GM12878 (cell line): ENCODE results near the gene LASP1. TPM values are rescaled to one million over a fixed set of nuclear protein-coding genes. Genes with fewer than 3 reads are reported as not detected.

Experiments
- ATAC-seq: fragments of 200-7000 bp; cut with Tn5 transposase; 3 replicates; pipeline ENCODE4 v1.9.1; 2020; ENCODE audit warnings: mild to moderate bottlenecking, moderate library complexity
- BruUV-seq: library from RNA; stranded (reverse); fragments of 400-500 nt; replicated peaks from 2 replicates; lab custom pipeline; 2021; lab: Mats Ljungman, UMichigan
- CTCF ChIA-PET: fragments of 300-600 bp; sonication (Branson Sonifier 250); formaldehyde crosslinking; extraction: SDS; loops from one replicate; lab custom pipeline; 2021; ENCODE audit warnings: inconsistent platforms; lab: Yijun Ruan, JAX
- POLR2A ChIA-PET: fragments of 350-600 bp; formaldehyde crosslinking; extraction: SDS; loops from one replicate; lab custom pipeline; 2021; ENCODE audit warnings: inconsistent platforms; lab: Charles Lee
- RAD21 ChIA-PET: fragments of 300-600 bp; sonication (Branson Sonifier 250); formaldehyde crosslinking; loops from one replicate; lab custom pipeline; 2023; ENCODE audit warnings: antibody characterized with exemption; ENCODE audit not compliant: unreplicated experiment; lab: Charles Lee
- SMC1A ChIA-PET: fragments of 300-600 bp; sonication (Branson Sonifier 250); formaldehyde crosslinking; loops from one replicate; lab custom pipeline; 2023; ENCODE audit not compliant: unreplicated experiment, uncharacterized antibody; lab: Charles Lee
- DNase-seq: peaks from one replicate; pipeline ENCODE4 v3.0.0-alpha.2; 2011; ENCODE audit warnings: low read depth, low spot score
- FAIRE-seq: peaks from 3 replicates; lab custom pipeline; 2011; peaks lifted over from hg19 to GRCh38; lab: Jason Lieb, UNC
- H2AFZ ChIP-seq: 2 replicates; pipeline ENCODE4 v1.6.0; 2011; ENCODE audit warnings: low read depth, low read length, control low read depth; ENCODE audit not compliant: control insufficient read depth
- H3K27ac ChIP-seq: 2 replicates; pipeline ENCODE4 v1.5.1; 2011; ENCODE audit warnings: control low read depth; ENCODE audit not compliant: control insufficient read depth, insufficient read depth
- H3K27me3 ChIP-seq, 2 experiments: replicated peaks in 1 of 2; 2 replicates each; pipeline versions ENCODE4 v1.6.0 to v1.6.1; 2011; ENCODE audit warnings: low read length in 1 of 2; ENCODE audit not compliant: control insufficient read depth in 2 of 2, insufficient read depth in 2 of 2
- H3K36me3 ChIP-seq, 2 experiments: 2 replicates each; pipeline ENCODE4 v1.5.1; 2011; ENCODE audit warnings: low read length in 1 of 2; ENCODE audit not compliant: control insufficient read depth in 2 of 2, insufficient read depth in 2 of 2
- H3K4me1 ChIP-seq: 2 replicates; pipeline ENCODE4 v1.6.1; 2011; ENCODE audit warnings: mild to moderate bottlenecking, low read length, moderate library complexity, mixed read lengths; ENCODE audit not compliant: control insufficient read depth, insufficient read depth
- H3K4me2 ChIP-seq: 2 replicates; pipeline ENCODE4 v1.6.0; 2011; ENCODE audit warnings: control low read depth; ENCODE audit not compliant: control insufficient read depth, insufficient read depth
- H3K4me3 ChIP-seq: fragments of 200-600 bp; sonication (generic); 2 replicates; pipeline ENCODE4 v1.5.1; 2016
- H3K79me2 ChIP-seq: 2 replicates; pipeline ENCODE4 v1.6.0; 2011; ENCODE audit warnings: low read length; ENCODE audit not compliant: control insufficient read depth, insufficient read depth
- H3K9ac ChIP-seq: 2 replicates; pipeline ENCODE4 v1.8.0; 2011; ENCODE audit warnings: low read length, control low read depth, mixed read lengths; ENCODE audit not compliant: control insufficient read depth, insufficient read depth
- H3K9me3 ChIP-seq: replicated peaks from 3 replicates; pipeline ENCODE4 v1.5.1; 2011; ENCODE audit warnings: mild to moderate bottlenecking, low read length; ENCODE audit not compliant: control insufficient read depth, insufficient read depth
- H4K20me1 ChIP-seq: 2 replicates; pipeline ENCODE4 v1.6.0; 2011; ENCODE audit not compliant: control insufficient read depth, insufficient read depth
- BMI1 ChIP-seq: fragments of 450-650 bp; IDR thresholded peaks from 2 replicates; pipeline ENCODE4 v1.6.1; 2016; ENCODE audit warnings: mild to moderate bottlenecking, moderate library complexity, borderline replicate concordance
- CBFB ChIP-seq: IDR thresholded peaks from 2 replicates; pipeline ENCODE4 v1.6.1; 2016; ENCODE audit warnings: antibody characterized with exemption, low read depth
- FOXM1 ChIP-seq: IDR thresholded peaks from 2 replicates; pipeline ENCODE4 v1.6.1; 2012; ENCODE audit warnings: low read depth, mild to moderate bottlenecking, inconsistent platforms, low read length, moderate library complexity
- GATAD2B ChIP-seq: fragments of 450-650 bp; conservative IDR thresholded peaks from 2 replicates; pipeline ENCODE4 v1.6.1; 2017; ENCODE audit warnings: low read depth, mild to moderate bottlenecking, moderate library complexity
- POLR2AphosphoS5 ChIP-seq: IDR thresholded peaks from 2 replicates; pipeline ENCODE4 v1.6.1; 2011; ENCODE audit warnings: mild to moderate bottlenecking, low read length, inconsistent platforms
- RB1 ChIP-seq: fragments of 450-650 bp; formaldehyde crosslinking; IDR thresholded peaks from 2 replicates; pipeline ENCODE4 v1.6.1; 2017; ENCODE audit warnings: mild to moderate bottlenecking, borderline replicate concordance
- RELA ChIP-seq: fragments of 450-650 bp; IDR thresholded peaks from 2 replicates; pipeline ENCODE4 v1.8.0; 2014; ENCODE audit warnings: borderline replicate concordance; ENCODE audit not compliant: partially characterized antibody
- SREBF1 ChIP-seq: IDR thresholded peaks from 2 replicates; pipeline ENCODE4 v1.6.1; 2012; ENCODE audit warnings: mild to moderate bottlenecking, low read length
- SREBF2 ChIP-seq: IDR thresholded peaks from 2 replicates; pipeline ENCODE4 v1.6.1; 2012; ENCODE audit warnings: mild to moderate bottlenecking, low read length
- SUPT20H ChIP-seq: IDR thresholded peaks from 2 replicates; pipeline ENCODE4 v1.6.1; 2011; ENCODE audit warnings: low read depth, mild to moderate bottlenecking, low read length, moderate library complexity, borderline replicate concordance; ENCODE audit not compliant: control insufficient read depth
- TARDBP ChIP-seq: IDR thresholded peaks from 2 replicates; pipeline ENCODE4 v1.6.1; 2016; ENCODE audit warnings: borderline replicate concordance
- ZNF217 ChIP-seq: fragments of 450-650 bp; IDR thresholded peaks from 2 replicates; pipeline ENCODE4 v1.6.1; 2017; ENCODE audit warnings: antibody characterized with exemption, mild to moderate bottlenecking
- ZNF384 ChIP-seq: IDR thresholded peaks from 2 replicates; pipeline ENCODE4 v1.6.1; 2012; ENCODE audit warnings: low read depth, mild to moderate bottlenecking, low read length, improper control_type of control experiment, borderline replicate concordance
- ZZZ3 ChIP-seq: IDR thresholded peaks from 2 replicates; pipeline ENCODE4 v1.6.1; 2011; ENCODE audit warnings: low read depth; ENCODE audit not compliant: control insufficient read depth, insufficient read length
- WGBS: methylation state at CpG from one replicate; pipeline ENCODE4 v1.1.6; 2016; ENCODE audit warnings: low lambda C conversion rate; ENCODE audit not compliant: insufficient replicate concordance, insufficient coverage; ENCODE audit errors: missing lambda C conversion rate; 5-methylcytosine and 5-hydroxymethylcytosine counted together
- in situ Hi-C: fragments of 300-500 bp; cut with MboI; formaldehyde crosslinking; loops from 9 replicates; pipeline ENCODE4 v1.14.3; 2018; ENCODE audit warnings: mixed read lengths
- intact Hi-C: fragments of 100-400 bp; cut with micrococcal nuclease; formaldehyde crosslinking; loops from one replicate; pipeline ENCODE4 v1.14.2; 2022; ENCODE audit not compliant: unreplicated experiment
- polyA plus RNA-seq, 11 experiments: library from polyadenylated mRNA; depleted of rRNA in 4 of 11; unstranded in 6 of 11; stranded (reverse) in 5 of 11; fragments of >200 nt; fragmentation: Nextera tagmentation in 4 of 11; fragmentation: Illumina TruSeq in 1 of 11; extraction: Ambion mirVana in 4 of 11; extraction: Trizol in 1 of 11; gene quantifications; 1 replicate in 1 of 11; 2 replicates in 10 of 11; pipeline versions ENCODE4 v1.2.1 to v1.2.3, GENCODE V29; 2011 to 2016; ENCODE audit warnings: inconsistent platforms in 2 of 11, missing spikeins in 2 of 11, low read depth in 1 of 11
- total RNA-seq, 4 experiments: library from RNA; depleted of rRNA in 3 of 4; stranded (reverse); fragments of >200 nt in 3 of 4; fragmentation: Illumina TruSeq in 1 of 4; extraction: Trizol in 1 of 4; gene quantifications; 2 replicates each; pipeline versions ENCODE4 v1.2.1 to v1.2.3, GENCODE V29; 2013 to 2021
- TF ChIP-seq, protein P1 (sequence below): IDR thresholded peaks from 2 replicates; pipeline ENCODE4 v1.6.1; 2012; ENCODE audit warnings: low read depth, low read length, improper control_type of control experiment
- TF ChIP-seq, protein P2 (sequence below): fragments of 450-650 bp; IDR thresholded peaks from 2 replicates; pipeline ENCODE4 v1.6.1; 2017; ENCODE audit warnings: mild to moderate bottlenecking, low read depth, inconsistent platforms; ENCODE audit not compliant: poor library complexity, severe bottlenecking

Gene LASP1
- total and polyA plus RNA-seq, 10 of the 15 experiments (the other 5 are each of a cell fraction or from before 2014, with no cell fraction given), result 21.0 to 114 (median 59.3) TPM

- ChIA-PET SMC1A (interaction anchor here (0.6 kb wide), 1 partner anchor 9 kb away, joined by 3 read pairs; no protein-coding TSS in a partner anchor), POLR2A (no interaction called here), RAD21 (no interaction called here), CTCF (interaction anchor here (1.6 kb wide), 1 partner anchor 10 kb away, joined by 3 read pairs; the partner anchor contains the start of gene LASP1NB)
- DNase-seq (no peak), FAIRE-seq (no peak), ATAC-seq (no peak)
- Histone ChIP-seq H3K9ac (no peak overlapping the region), H2AFZ (no peak overlapping the region), H3K79me2 (no peaks in the 10 kb centered on the region), H3K9me3 (no peaks in the 10 kb centered on the region), H3K4me1 (no peaks in the 10 kb centered on the region), H4K20me1 (no peaks in the 10 kb centered on the region), H3K4me2 (no peak overlapping the region), H3K27ac (no peak overlapping the region), H3K4me3 (no peak overlapping the region), H3K36me3 (peaks cover 14 to 36% of the 10 kb centered on the region in 2 experiments), H3K27me3 (no peaks in the 10 kb centered on the region)
- in situ Hi-C loops (no loop called here), intact Hi-C loops (no loop called here)
- TF ChIP-seq CBFB (no peak), GATAD2B (no peak), ZZZ3 (no peak), SREBF1 (no peak), ZNF217 (no peak), SREBF2 (no peak), BMI1 (no peak), RELA (no peak), FOXM1 (no peak), RB1 (no peak), ZNF384 (no peak), SUPT20H (no peak), TARDBP (no peak), POLR2AphosphoS5 (no peak)
- TF ChIP-seq, protein P1, sequence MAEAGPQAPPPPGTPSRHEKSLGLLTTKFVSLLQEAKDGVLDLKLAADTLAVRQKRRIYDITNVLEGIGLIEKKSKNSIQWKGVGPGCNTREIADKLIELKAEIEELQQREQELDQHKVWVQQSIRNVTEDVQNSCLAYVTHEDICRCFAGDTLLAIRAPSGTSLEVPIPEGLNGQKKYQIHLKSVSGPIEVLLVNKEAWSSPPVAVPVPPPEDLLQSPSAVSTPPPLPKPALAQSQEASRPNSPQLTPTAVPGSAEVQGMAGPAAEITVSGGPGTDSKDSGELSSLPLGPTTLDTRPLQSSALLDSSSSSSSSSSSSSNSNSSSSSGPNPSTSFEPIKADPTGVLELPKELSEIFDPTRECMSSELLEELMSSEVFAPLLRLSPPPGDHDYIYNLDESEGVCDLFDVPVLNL, result no peak
- TF ChIP-seq, protein P2, sequence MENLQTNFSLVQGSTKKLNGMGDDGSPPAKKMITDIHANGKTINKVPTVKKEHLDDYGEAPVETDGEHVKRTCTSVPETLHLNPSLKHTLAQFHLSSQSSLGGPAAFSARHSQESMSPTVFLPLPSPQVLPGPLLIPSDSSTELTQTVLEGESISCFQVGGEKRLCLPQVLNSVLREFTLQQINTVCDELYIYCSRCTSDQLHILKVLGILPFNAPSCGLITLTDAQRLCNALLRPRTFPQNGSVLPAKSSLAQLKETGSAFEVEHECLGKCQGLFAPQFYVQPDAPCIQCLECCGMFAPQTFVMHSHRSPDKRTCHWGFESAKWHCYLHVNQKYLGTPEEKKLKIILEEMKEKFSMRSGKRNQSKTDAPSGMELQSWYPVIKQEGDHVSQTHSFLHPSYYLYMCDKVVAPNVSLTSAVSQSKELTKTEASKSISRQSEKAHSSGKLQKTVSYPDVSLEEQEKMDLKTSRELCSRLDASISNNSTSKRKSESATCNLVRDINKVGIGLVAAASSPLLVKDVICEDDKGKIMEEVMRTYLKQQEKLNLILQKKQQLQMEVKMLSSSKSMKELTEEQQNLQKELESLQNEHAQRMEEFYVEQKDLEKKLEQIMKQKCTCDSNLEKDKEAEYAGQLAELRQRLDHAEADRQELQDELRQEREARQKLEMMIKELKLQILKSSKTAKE, result no peak
- no TSS peak for BruUV-seq
- whole genome bisulfite sequencing, result 90% methylated on average over 7 of the region's 7 CpGs
Observed at GRCh38 chr17:38915639-38915995, 45.8 kb downstream of the LASP1 start.
